ENCODE data around the gene GJD3. TPM values are rescaled to one million over a fixed set of nuclear protein-coding genes. Genes with fewer than 3 reads are reported as not detected.

The GJD3 gene
- total RNA-seq, 2 donors from 2014 or later = 1.5 TPM; not detected in 1

- Histone ChIP-seq H3K36me3 (peaks cover 23% of the 10 kb centered on the region), H3K4me1 (ENCODE audit: control insufficient read depth in 1 of 2, low read depth in 2 of 2) (peaks cover 15 to 35% of the 10 kb centered on the region in 2 donors), H3K4me3 (no peak overlapping the region), H3K27me3 (replicated peaks; ENCODE audit: insufficient read depth) (no peaks in the 10 kb centered on the region), H3K27ac (no peak overlapping the region), H3K9me3 (no peaks in the 10 kb centered on the region)
- DNase-seq (ENCODE audit: low spot score) (no peak), ATAC-seq (ENCODE audit: insufficient number of reproducible peaks, low FRiP score, low read depth) (no peak)
- TF ChIP-seq, protein P1, sequence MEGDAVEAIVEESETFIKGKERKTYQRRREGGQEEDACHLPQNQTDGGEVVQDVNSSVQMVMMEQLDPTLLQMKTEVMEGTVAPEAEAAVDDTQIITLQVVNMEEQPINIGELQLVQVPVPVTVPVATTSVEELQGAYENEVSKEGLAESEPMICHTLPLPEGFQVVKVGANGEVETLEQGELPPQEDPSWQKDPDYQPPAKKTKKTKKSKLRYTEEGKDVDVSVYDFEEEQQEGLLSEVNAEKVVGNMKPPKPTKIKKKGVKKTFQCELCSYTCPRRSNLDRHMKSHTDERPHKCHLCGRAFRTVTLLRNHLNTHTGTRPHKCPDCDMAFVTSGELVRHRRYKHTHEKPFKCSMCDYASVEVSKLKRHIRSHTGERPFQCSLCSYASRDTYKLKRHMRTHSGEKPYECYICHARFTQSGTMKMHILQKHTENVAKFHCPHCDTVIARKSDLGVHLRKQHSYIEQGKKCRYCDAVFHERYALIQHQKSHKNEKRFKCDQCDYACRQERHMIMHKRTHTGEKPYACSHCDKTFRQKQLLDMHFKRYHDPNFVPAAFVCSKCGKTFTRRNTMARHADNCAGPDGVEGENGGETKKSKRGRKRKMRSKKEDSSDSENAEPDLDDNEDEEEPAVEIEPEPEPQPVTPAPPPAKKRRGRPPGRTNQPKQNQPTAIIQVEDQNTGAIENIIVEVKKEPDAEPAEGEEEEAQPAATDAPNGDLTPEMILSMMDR (IDR thresholded peaks at IDR 0.05) = no peak
Measured at GRCh38 chr17:40352779-40353394, 11.7 kb downstream of the GJD3 start.

- TF ChIP-seq, protein P1 (IDR thresholded peaks at IDR 0.05) = no peak
- Histone ChIP-seq H3K4me1 (ENCODE audit: control insufficient read depth in 1 of 2, low read depth in 2 of 2) (peaks cover 21 to 41% of the 10 kb centered on the region in 2 donors), H3K27ac (no peak overlapping the region), H3K4me3 (no peak overlapping the region), H3K9me3 (no peaks in the 10 kb centered on the region), H3K27me3 (replicated peaks; ENCODE audit: insufficient read depth) (no peaks in the 10 kb centered on the region), H3K36me3 (peaks cover 23% of the 10 kb centered on the region)
- no peak for ATAC-seq (ENCODE audit: insufficient number of reproducible peaks, low FRiP score, low read depth)
- DNase-seq (ENCODE audit: low spot score) = no peak
Measured at GRCh38 chr17:40352237-40352778, 12.2 kb downstream of the GJD3 start.

DNA sequence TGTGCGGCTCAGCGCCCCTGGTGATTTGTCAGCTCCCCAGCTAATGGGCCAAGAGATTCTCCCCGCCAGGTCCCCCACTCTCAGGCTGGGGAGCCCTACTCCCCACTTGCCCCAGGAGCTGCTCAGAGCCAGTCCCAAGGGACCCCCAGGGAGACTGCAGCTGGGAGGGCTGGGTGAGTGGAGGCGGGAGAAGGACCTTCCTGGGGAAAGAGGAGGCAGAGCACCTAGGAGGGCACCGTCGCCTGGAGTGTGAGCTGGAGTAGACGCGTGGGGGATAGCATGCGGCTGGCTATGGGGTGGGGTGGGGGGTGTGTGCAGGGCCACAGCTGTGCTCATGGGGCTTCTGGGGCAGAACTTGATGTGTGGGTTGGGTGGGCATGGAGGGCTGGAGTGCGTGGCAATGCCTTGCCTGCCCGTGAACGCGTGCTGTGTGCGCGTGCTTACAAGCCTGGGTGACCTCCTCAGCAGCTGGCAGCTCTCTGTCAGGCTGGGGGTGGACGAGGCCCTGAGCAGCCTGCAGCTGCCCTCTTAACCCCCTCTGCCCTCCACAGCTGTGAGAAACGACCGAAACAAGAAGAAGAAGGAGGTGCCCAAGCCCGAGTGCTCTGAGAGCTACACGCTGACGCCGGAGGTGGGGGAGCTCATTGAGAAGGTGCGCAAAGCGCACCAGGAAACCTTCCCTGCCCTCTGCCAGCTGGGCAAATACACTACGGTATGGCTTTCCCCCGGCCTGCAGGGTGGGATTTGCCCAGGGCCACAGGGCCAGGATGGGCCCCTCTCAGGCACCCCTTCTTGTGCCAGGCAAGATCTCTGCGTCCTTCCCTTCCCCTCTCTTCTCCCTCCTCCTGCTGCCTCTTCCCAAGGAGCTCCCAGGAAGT is 12.9 kb downstream of the GJD3 start:
- H3K4me3 ChIP-seq = no peak overlapping the region
- ATAC-seq (ENCODE audit: insufficient number of reproducible peaks, low FRiP score, low read depth) (no peak), DNase-seq (ENCODE audit: low spot score) (no peak)
- no peaks in the 10 kb centered on the region for H3K9me3 ChIP-seq
- no peaks in the 10 kb centered on the region for H3K27me3 ChIP-seq (replicated peaks; ENCODE audit: insufficient read depth)
- H3K27ac ChIP-seq = no peak overlapping the region
- peaks cover 23% of the 10 kb centered on the region for H3K36me3 ChIP-seq
- H3K4me1 ChIP-seq (ENCODE audit: control insufficient read depth in 1 of 2, low read depth in 2 of 2) = peaks cover 26 to 48% of the 10 kb centered on the region in 2 donors
- TF ChIP-seq, protein P1 (IDR thresholded peaks at IDR 0.05) = no peak

DNA sequence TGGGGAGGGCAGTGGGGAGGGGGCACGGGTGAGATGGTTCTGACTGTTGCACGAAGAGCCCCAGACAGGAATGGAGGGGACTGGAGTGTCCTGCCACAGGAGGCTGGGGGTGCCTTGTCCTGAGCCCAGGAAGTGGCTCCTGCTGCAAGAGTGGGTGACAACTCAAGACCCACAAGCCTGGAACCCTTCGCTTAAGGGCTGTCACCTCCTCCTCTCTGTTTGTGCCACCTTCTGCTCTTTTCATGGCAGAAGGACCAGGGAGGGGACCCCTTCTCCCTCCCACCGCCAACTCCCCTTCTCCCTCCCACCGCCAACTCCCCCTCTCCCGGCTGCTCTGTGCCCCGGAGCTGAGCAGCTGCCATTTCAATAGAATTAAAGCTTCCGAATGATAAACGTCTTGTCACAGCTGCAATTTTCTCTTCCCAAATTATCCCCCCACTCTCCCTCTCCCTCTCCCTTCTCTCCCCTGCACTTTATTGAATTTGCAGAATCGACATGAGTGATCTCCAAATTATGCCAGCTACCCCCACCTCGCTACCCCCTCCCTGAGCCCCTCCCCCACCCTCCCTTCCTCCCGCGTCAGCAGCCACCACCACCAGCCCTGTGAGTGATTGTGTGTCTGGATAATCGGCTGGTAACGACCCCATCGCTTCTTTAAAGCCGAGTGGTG is 13.7 kb downstream of the GJD3 start:
- Histone ChIP-seq H3K4me3 (no peak overlapping the region), H3K4me1 (ENCODE audit: control insufficient read depth in 1 of 2, low read depth in 2 of 2) (peaks cover 34 to 56% of the 10 kb centered on the region in 2 donors), H3K36me3 (peaks cover 23% of the 10 kb centered on the region), H3K9me3 (no peaks in the 10 kb centered on the region), H3K27me3 (replicated peaks; ENCODE audit: insufficient read depth) (no peaks in the 10 kb centered on the region), H3K27ac (no peak overlapping the region)
- no peak for DNase-seq (ENCODE audit: low spot score)
- ATAC-seq (ENCODE audit: insufficient number of reproducible peaks, low FRiP score, low read depth) = no peak
- TF ChIP-seq, protein P1 (IDR thresholded peaks at IDR 0.05) = no peak
